Stimulated activated CD8-positive, alpha-beta memory T cell treated with anti-CD3 and anti-CD28 coated beads, Interleukin-12 subunit alpha, Interleukin-12 subunit beta, amount 100 ng/mL, for 24 hours (primary cell): ENCODE results near the gene PARD6G.
"Not testable (repeated sequence)": the region's sequence is repeated elsewhere in the genome, so short reads cannot be mapped to it uniquely, and the experiment has no call there.

Source experiments
- DNase-seq: peaks from one replicate; pipeline ENCODE4 v3.0.0-alpha.2; 2020; ENCODE audit errors: extremely low read depth

The PARD6G gene

GRCh38 chr18:80241919-80242777 is 5.2 kb downstream of the PARD6G start:
- DNase-seq: no peak

- DNase-seq: no peak
Measured at GRCh38 chr18:80239830-80240229, 7.5 kb downstream of the PARD6G start.

GRCh38 chr18:80238651-80239260 is 8.6 kb downstream of the PARD6G start:
- DNase-seq: no peak

- not testable (repeated sequence) for DNase-seq
Measured at GRCh38 chr18:80237519-80237918, 9.8 kb downstream of the PARD6G start.

- no peak for DNase-seq
Measured at GRCh38 chr18:80234398-80234797, 12.9 kb downstream of the PARD6G start.

GRCh38 chr18:80233899-80234298 is 13.4 kb downstream of the PARD6G start:
- no peak for DNase-seq

- no peak for DNase-seq
Measured at GRCh38 chr18:80233201-80233835, 14.0 kb downstream of the PARD6G start.

- no peak for DNase-seq
Measured at GRCh38 chr18:80232710-80233109, 14.6 kb downstream of the PARD6G start.

GRCh38 chr18:80232030-80232429 is 15.3 kb downstream of the PARD6G start:
- no peak for DNase-seq

- no peak for DNase-seq
Measured at GRCh38 chr18:80231616-80232015, 15.7 kb downstream of the PARD6G start.

GRCh38 chr18:80231151-80231550 is 16.2 kb downstream of the PARD6G start:
- no peak for DNase-seq

- no peak for DNase-seq
Measured at GRCh38 chr18:80229766-80230745, 17.3 kb downstream of the PARD6G start.

- no peak for DNase-seq
Measured at GRCh38 chr18:80229363-80229762, 18.0 kb downstream of the PARD6G start.

GRCh38 chr18:80228051-80228848 is 19.1 kb downstream of the PARD6G start:
- DNase-seq: no peak

- no peak for DNase-seq
Measured at GRCh38 chr18:80227472-80227871, 19.8 kb downstream of the PARD6G start.

GRCh38 chr18:80225685-80226084 is 21.6 kb downstream of the PARD6G start:
- no peak for DNase-seq

- no peak for DNase-seq
Measured at GRCh38 chr18:80223581-80224148, 23.6 kb downstream of the PARD6G start.

- DNase-seq: not testable (repeated sequence)
Measured at GRCh38 chr18:80219488-80219887, 27.8 kb downstream of the PARD6G start.

GRCh38 chr18:80218341-80219227 is 28.7 kb downstream of the PARD6G start:
- no peak for DNase-seq
